Measurements from ENCODE around the gene ACMSD.
"Not testable (repeated sequence)": the region's sequence is repeated elsewhere in the genome, so short reads cannot be mapped to it uniquely, and the experiment has no call there.

ACMSD gene

GRCh38 chr2:134838143-134838620 lies at the start of gene ACMSD:
Gene ACMSD (plus strand): TSS chr2:134838616. CDS start chr2:134838683, 67 bp downstream.
- DNase-seq: no peak

- no peak for DNase-seq
These were observed 47.9 kb upstream of the ACMSD start for GRCh38 chr2:134790487-134790886.

DNA sequence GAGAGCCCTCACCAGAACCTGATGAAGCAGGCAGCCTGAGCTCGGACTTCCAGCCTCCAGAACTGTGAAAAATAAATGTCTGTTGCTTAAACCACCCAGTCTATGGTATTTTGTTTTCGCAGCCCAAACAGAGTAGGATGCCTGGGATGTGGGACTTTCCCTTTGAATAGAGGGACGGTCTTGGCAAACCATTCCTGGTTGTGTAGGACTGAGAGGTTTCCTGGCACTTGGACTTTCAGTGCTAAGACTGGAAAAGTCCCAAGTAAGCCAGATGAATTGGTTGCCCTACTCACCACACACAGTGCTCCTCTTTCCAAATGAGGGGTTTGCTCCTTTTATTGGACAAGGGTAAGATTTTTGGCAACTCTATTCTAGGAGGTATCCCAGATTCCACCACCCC lies 46.8 kb upstream of the ACMSD start:
- DNase-seq: no peak

DNA sequence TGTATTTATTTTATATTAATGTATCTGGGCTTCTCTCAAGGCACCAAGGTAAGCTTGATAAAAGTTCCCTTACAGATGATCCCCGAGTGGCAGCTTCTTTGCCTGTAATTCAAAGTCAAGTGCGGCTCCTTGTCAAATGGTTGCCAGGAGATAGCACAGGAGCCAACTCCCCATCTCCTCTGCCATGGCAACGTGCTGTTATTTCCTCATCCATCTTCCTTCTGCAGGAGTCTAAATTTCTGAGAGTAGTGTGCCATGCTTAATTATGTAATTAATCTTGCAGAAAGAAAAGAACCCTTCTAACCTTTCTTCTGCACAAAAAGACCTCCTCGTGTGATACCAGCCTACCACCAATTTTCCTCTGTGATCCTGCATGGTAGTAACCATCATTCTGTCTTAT lies 46.2 kb upstream of the ACMSD start:
- DNase-seq: no peak

- no peak for DNase-seq
These were observed 42.7 kb upstream of the ACMSD start for GRCh38 chr2:134795765-134796164.

DNA sequence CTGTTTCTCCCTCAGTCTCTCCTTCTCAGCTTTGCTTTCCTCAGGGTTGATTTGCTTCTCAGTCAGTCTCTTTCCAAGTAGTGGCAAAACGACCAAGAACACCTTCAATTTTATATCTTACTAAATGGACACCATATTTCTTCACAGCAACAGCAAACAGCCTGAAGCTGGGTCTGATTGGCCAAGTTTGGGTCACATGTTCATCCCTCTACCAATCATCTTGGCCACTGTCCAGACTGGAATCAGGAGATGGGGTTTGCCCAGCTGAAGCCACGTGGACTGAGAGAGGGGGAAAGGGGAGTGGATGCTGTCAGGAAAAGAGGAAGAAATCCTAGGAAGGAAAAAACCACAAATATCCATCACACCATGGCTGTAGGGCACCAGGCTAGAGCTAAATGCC lies 42.0 kb upstream of the ACMSD start:
- no peak for DNase-seq

- no peak for DNase-seq
These were observed 38.5 kb upstream of the ACMSD start for GRCh38 chr2:134799936-134800335.

GRCh38 chr2:134800341-134800740 lies 38.1 kb upstream of the ACMSD start:
- DNase-seq: no peak

DNA sequence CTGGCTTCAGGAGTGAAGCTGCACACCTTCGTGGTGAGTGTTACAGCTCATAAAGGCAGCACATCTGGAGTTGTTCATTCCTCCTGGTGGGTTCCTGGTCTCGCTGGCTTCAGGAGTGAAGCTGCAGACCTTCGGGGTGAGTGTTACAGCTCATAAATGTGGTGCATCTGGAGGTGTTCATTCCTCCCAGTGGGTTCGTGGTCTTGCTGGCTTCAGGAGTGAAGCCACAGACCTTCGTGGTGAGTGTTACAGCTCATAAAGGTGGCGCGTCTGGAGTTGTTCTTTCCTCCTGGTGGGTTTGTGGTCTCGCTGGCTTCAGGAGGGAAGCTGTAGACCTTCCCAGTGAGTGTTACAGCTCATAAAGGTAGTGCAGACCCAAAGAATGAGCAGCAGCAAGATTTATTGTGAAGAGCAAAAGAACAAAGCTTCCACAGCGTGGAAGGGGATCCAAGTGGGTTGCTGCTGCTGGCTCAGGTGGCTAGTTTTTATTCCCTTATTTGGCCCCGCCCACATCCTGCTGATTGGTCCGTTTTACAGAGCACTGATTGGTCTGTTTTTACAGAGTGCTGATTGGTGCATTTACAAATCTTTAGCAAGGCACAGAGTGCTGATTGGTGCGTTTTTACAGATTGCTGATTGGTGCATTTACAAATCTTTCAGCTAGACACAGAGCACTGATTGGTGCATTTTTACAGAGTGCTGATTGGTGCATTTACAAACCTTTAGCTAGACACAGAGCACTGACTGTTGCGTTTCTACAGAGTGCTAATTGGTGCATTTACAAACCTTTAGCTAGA lies 34.6 kb upstream of the ACMSD start:
- DNase-seq: not testable (repeated sequence)

- no peak for DNase-seq
These were observed 22.7 kb upstream of the ACMSD start for GRCh38 chr2:134815741-134816140.

- no peak for DNase-seq
These were observed 20.1 kb upstream of the ACMSD start for GRCh38 chr2:134818321-134818720.

- no peak for DNase-seq
These were observed 19.1 kb upstream of the ACMSD start for GRCh38 chr2:134819334-134819733.

DNA sequence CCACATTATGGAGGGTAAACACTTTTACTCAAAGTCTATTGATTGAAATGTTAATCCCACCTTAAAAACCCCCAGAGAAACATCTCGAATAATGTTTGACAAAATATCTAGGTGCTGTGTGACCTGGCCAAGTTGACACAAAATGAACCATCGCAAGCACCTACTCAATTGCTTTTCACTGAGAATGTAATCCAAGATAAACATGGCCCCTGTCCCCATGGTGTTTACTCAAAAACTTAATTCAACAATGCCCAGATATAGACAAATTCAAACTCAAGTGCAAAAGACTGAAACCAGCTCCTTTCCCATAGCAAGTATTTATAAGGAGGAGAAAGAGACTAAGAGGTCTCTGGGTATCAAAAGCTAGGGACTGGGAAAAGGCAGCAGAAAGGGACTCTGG lies 15.0 kb upstream of the ACMSD start:
- no peak for DNase-seq

GRCh38 chr2:134823832-134824231 lies 14.6 kb upstream of the ACMSD start:
- no peak for DNase-seq

DNA sequence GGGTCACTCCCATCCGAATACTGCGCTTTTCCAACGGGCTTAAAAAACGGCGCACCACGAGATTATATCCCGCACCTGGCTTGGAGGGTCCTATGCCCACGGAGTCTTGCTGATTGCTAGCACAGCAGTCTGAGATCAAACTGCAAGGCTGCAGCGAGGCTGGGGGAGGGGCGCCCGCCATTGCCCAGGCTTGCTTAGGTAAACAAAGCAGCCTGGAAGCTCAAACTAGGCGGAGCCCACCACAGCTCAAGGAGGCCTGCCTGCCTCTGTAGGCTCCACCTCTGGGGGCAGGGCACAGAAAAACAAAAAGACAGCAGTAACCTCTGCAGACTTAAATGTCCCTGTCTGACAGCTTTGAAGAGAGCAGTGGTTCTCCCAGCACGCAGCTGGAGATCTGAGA lies 12.7 kb upstream of the ACMSD start:
- DNase-seq: not testable (repeated sequence)

DNA sequence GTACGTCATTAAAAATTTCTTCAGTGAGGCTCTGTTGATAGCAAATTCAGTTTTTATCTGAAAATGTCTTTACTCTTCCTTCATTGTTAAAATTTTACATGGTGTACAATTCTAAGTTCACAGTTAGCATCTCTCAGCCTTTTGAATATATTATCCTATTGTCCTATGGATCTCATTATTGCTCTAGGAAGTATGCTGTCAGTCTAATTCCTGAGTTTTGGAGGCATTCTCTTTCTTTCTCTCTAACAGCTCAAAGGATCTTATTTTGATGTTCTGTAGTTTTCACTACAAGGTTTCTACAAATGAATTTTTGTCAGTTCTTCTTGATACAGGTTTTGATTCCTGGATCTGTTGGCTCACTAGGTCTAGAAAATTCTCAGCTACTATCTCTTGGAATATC lies 2.9 kb upstream of the ACMSD start:
- no peak for DNase-seq

GRCh38 chr2:134836986-134837385 lies 1.4 kb upstream of the ACMSD start:
- no peak for DNase-seq

DNA sequence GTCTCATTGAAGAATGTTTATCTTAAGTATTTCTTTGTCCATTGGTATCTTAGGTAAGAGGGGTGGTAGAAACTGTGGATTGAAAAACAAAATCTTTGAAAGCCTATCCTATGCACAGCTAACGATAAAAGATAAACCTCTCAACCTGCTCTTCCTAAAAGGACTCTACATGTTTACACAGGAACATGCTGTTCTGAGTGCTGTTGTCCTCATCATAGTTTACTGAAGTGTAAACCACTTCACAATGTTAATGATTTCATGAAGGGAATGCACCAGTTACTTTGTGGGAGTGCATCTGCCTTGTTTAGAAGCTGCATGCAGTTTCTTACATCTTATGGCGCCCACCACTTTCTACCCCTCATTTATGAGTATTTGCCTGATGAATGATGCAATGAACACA lies 1.2 kb downstream of the ACMSD start:
- no peak for DNase-seq

DNA sequence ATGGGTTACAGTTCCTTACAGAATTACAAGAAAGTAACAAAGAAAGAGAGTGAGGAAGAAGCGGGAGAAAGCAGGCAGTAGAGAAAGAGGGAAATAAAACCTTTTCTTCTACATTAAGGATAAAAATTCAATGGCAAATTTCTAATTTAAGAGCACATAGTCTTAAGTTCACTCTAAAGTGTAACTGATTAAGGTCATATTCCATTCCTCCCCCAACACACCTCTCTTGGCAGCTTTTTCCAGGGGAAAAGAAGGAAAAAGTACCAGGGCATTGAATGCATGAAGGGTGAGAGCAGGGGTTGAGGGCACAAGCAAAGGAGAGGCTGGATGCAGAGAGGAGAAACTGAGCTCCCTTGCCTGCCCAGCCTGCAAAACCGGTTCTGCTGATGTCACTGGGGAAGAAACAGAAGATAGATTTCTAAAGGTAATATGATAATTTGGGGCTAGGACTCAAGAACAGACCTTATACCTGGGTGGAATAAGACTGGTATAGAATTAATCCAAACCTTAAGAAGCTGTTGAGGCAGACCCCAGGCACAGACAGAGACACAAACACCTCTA lies 4.6 kb downstream of the ACMSD start:
- no peak for DNase-seq

- no peak for DNase-seq
These were observed 5.6 kb downstream of the ACMSD start for GRCh38 chr2:134843968-134844367.

DNA sequence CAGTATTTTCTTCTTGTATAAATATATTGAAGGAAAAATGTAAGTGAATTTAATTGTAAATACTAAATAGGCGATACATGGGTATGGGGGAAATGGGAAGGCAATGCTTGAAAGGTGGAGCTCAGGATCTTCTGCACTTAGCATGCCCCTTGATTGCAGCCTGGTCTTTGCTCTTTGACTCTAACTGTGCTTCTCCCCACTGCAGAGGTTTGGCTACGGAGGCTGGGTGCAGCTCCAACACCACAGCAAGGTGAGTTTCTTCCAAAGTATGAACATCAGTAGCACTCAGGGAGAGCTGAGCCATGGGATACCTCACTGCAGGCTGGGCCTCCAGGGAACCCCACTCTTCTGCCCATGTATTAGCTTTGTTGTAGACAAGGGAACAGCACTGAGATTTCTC lies 6.6 kb downstream of the ACMSD start:
- DNase-seq: no peak

DNA sequence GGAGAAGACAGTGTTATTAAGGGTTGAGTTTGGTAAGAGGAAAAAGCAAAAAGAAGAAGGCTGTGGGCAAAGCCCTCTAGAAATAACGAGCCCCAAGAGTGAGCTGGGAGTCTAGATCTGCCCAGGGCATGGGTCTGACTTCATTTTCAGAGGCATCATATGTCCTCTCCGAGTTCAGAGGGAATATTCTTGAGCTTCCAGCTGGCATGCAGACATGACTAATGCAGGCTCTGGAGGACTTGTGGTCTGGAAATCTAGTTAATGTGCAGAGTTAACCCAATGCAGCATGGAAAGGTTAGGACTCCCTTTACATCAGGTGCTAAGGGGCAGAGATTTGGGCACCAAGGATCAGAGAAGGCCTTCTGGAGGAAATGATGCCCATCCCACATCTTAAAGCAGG lies 7.3 kb downstream of the ACMSD start:
- DNase-seq: no peak

DNA sequence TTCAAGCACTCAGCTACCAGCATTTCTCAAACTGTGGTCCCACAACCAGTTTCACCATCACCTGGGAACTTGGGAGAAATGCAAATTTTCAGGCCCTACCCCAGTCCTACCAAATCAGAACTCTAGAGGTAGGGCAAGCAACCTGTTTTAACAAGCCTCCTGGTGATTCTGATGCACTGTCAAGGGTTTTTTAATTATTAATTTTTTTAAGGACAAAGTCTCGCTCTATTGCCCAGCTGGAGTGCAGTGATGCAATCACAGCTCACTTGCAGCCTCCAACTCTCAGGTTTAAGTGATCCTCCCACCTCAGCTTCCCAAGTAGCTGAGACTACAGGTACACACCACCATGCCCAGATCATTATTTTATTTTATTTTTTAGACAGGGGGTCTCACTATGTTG lies 7.8 kb downstream of the ACMSD start:
- no peak for DNase-seq

DNA sequence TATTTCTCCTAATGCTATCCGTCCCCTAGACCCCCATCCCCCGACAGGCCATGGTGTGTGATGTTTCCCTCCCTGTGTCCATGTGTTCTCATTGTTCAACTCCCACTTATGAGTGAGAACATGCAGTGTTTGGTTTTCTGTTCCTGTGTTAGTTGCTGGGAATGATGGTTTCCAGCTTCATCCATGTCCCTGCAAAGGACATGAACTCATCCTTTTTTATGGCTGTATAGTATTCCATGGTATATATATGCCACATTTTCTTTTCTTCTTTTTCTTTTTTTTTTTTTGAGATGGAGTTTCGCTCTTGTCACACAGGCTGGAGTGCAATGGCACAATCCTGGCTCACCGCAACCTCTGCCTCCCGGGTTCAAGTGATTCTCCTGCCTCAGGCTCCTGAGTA lies 9.2 kb downstream of the ACMSD start:
- not testable (repeated sequence) for DNase-seq

DNA sequence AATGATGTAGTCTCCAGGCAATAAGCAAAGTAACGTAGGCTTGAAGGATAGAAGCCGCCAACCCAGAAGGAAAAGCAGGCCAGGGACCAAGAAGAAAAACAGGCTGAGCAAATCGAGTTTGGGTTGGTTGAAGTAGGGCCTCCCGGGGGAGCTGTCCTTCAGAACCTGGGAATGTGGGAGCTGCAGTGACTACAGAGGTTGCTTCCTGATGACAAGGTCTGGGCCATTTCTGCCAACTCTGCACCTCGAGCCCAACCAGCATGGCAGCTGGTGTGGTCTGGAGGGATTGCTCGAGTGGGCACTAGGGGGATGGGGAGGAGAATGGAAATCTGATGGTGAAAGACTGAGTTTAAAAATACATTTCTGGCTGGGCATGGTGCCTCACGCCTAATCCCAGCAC lies 14.1 kb downstream of the ACMSD start:
- DNase-seq: no peak
